Lung (tissue), 12 donors: ENCODE results near the gene HDGF. TPM values are rescaled to one million over a fixed set of nuclear protein-coding genes. Genes with fewer than 3 reads are reported as not detected.

Experiments
- ATAC-seq: fragments of 200-7000 bp; cut with Tn5 transposase; one replicate; pipeline ENCODE4 v1.9.1; 2020; ENCODE audit warnings: moderate number of reproducible peaks; ENCODE audit not compliant: insufficient read depth, low FRiP score
- DNase-seq, 3 donors: peaks; one replicate each; pipeline ENCODE4 v3.0.0-alpha.2; 2013 to 2017
- H3K27ac ChIP-seq, 2 donors: one replicate each; pipeline ENCODE4 v1.5.1; 2013; ENCODE audit warnings: mild to moderate bottlenecking in 2 of 2, moderate library complexity in 2 of 2, control low read depth in 1 of 2, inconsistent platforms in 1 of 2, low read depth in 1 of 2, low read length in 1 of 2
- H3K27me3 ChIP-seq, 3 donors: one replicate each; pipeline ENCODE4 v1.5.1; 2013; ENCODE audit warnings: low read length in 2 of 3; ENCODE audit not compliant: control insufficient read depth in 3 of 3, insufficient read depth in 3 of 3
- H3K36me3 ChIP-seq, 4 donors: one replicate each; pipeline ENCODE4 v1.5.1; 2013; ENCODE audit warnings: low read length in 4 of 4, mild to moderate bottlenecking in 1 of 4, moderate library complexity in 1 of 4; ENCODE audit not compliant: control insufficient read depth in 4 of 4, insufficient read depth in 4 of 4
- H3K4me1 ChIP-seq, 5 donors: one replicate each; pipeline ENCODE4 v1.5.1; 2013; ENCODE audit warnings: low read length in 5 of 5, mild to moderate bottlenecking in 2 of 5, moderate library complexity in 1 of 5; ENCODE audit not compliant: control insufficient read depth in 5 of 5, insufficient read depth in 5 of 5
- H3K4me3 ChIP-seq: one replicate; pipeline ENCODE4 v1.5.1; 2013; ENCODE audit warnings: mild to moderate bottlenecking, control low read depth, moderate library complexity
- H3K9ac ChIP-seq, 2 donors: one replicate each; pipeline ENCODE4 v1.5.1; 2013; ENCODE audit warnings: low read length in 2 of 2, control low read depth in 1 of 2; ENCODE audit not compliant: insufficient read depth in 1 of 2
- H3K9me3 ChIP-seq, 4 donors: one replicate each; pipeline ENCODE4 v1.5.1; 2013; ENCODE audit warnings: low read length in 3 of 4, mild to moderate bottlenecking in 1 of 4, moderate library complexity in 1 of 4; ENCODE audit not compliant: control insufficient read depth in 4 of 4, insufficient read depth in 3 of 4
- WGBS, 2 donors: extraction: QIAGEN DNeasy Blood & Tissue Kit; methylation state at CpG; one replicate each; pipeline ENCODE4 v1.1.7; 2013; 5-methylcytosine and 5-hydroxymethylcytosine counted together
- polyA plus RNA-seq, 2 donors: library from polyadenylated mRNA; stranded (reverse); fragments of 200-250 nt; gene quantifications; one replicate each; pipeline ENCODE4 v1.2.1, GENCODE V29; 2013
- total RNA-seq, 2 donors: library from RNA; depleted of rRNA in 1 of 2; stranded (reverse); fragments of >200 nt in 1 of 2; gene quantifications; one replicate each; pipeline ENCODE4 v1.2.1, GENCODE V29; 2014 to 2021
- TF ChIP-seq, protein P1 (sequence below): IDR thresholded peaks from 2 replicates; pipeline ENCODE4 v1.5.1; 2012; ENCODE audit warnings: mild to moderate bottlenecking; ENCODE audit errors: control extremely low read depth, extremely low read depth
- donor health status: control.
- donor health status: control.
- donor health status: Bipolar disorder and iron deficiency.
- donor health status: healthy.
- donor health status: DM: yes; HTN: yes; CAD: no.

HDGF gene
- total and polyA plus RNA-seq, 4 donors = 104 to 226 (median 185) TPM

DNA sequence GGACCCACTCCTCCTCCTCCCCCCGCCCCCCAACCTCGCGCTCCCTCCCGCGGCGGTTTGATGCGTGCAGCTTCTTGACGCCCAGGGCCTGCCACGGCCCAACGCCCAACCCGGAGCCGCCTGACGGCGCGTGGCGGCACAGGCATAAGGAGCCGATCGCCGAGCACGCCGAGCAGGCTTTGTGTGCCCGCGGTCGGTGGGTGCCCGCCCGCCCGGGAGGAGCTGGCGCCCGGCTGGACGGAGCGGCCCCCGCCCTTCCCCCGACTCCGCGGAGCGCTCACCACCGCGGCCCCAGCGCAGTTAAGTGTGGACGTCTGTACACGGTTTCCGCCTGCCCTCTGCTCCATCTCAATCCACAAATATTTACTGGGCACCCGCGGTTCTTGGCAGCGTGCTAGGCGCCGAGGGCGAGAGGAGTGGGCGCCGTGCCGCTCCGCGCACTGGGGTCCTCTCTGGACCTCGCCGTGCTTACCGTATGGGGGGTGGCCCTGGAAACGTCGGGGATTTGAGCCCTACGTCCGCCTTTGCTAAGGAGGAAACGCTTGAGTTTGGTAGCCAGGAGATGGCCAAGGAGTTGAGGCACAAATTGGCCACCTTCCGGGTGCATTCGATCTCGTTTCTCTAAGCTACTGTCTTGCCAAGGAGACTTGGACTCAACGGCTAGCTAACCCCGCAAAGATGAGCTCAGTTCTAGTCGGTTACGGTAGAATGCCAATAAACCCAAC, 444 bp upstream of the HDGF start:
- 0% methylated on average over 53 to 68 of the region's 68 CpGs for WGBS, 2 donors
- peak overlapping the region; percentile 88 for H3K4me3 ChIP-seq

DNA sequence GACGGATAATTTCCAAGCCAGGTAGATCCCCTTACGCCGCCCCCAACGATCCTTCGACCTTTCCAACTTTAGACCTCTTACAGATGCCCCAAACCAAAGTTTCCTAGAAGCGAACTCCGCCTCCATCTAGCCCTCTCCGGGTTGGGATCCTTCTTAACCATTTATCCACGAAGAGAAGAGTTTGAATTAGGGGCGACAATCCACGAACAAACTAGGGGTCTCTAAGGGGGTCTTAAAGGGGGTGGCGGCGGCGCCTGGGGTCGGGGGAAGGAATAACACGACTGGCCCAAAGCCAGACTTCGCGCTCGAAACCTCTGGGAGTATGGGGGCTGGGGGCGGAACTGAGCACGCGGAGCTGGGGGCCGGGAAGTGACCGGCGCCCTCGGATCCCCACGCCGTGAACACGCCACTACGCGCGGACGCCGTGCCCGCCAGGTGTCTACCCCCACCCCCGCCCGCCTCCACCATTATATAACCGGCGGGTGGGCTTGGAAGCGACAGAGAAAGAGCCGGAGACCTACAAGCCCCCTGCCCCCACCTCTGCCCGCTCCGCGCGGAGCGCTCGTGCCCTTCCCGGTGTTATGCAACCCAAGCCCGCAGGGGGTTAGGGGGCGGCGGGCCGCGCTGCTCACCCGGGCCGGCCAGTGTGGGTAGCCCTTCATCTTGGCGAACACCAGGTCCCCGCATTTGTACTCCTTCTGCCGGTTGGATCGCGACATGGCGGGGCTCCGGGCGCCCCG, 594 bp downstream of the HDGF start:
- Histone ChIP-seq H3K9ac (peak overlapping the region; percentile 65 to 80), H3K4me1 (peaks cover 9 to 52% (median 22%) of the 10 kb centered on the region in 5 donors), H3K27me3 (no peaks in the 10 kb centered on the region), H3K4me3 (peak overlapping the region; percentile 83), H3K9me3 (no peaks in the 10 kb centered on the region), H3K36me3 (peaks cover 0 to under 1% (median 0%) of the 10 kb centered on the region in 4 donors), H3K27ac (peak overlapping the region; percentile 92 to 93)
- peak; percentile 59 to 63 (median 60) for DNase-seq
- WGBS, 2 donors = 0% methylated on average over 49 to 64 of the region's 64 CpGs
- TF ChIP-seq, protein P1, sequence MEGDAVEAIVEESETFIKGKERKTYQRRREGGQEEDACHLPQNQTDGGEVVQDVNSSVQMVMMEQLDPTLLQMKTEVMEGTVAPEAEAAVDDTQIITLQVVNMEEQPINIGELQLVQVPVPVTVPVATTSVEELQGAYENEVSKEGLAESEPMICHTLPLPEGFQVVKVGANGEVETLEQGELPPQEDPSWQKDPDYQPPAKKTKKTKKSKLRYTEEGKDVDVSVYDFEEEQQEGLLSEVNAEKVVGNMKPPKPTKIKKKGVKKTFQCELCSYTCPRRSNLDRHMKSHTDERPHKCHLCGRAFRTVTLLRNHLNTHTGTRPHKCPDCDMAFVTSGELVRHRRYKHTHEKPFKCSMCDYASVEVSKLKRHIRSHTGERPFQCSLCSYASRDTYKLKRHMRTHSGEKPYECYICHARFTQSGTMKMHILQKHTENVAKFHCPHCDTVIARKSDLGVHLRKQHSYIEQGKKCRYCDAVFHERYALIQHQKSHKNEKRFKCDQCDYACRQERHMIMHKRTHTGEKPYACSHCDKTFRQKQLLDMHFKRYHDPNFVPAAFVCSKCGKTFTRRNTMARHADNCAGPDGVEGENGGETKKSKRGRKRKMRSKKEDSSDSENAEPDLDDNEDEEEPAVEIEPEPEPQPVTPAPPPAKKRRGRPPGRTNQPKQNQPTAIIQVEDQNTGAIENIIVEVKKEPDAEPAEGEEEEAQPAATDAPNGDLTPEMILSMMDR = no peak
- ATAC-seq = no peak

More for the DNA sequence above, 444 bp upstream of the HDGF start:
- TF ChIP-seq, protein P1 = peak; percentile 42
- Histone ChIP-seq H3K9me3 (no peaks in the 10 kb centered on the region), H3K4me1 (peaks cover 9 to 44% (median 21%) of the 10 kb centered on the region in 5 donors), H3K27me3 (no peaks in the 10 kb centered on the region), H3K36me3 (no peaks in the 10 kb centered on the region), H3K27ac (peak overlapping the region; percentile 92 to 93), H3K9ac (peak overlapping the region; percentile 89 to 97)
- ATAC-seq (peak; percentile 80), DNase-seq (peak; percentile 98 to 99 (median 99))

DNA sequence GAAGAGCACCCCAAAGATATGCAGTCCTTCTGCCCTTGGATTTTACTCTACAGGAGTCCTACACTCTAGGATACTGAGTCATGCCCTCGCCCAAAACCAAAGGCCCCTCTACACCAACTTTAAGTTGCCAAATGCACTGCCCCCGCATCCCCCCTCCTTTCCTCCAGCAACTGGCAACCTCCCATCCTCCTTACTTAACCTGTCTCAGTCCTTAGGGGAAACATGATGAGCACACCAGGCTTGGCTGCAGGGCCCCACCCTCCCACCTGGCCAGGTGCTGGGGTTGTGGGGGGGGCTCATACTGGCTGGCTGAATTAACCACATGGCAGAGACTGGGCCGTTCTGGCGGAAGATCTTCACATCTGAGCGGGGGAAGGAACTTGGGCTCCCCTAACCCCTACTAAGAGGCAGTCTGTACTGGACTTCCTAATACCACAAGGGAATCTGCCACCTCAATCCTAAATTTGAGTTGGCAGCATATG, 1.2 kb downstream of the HDGF start:
- no peaks in the 10 kb centered on the region for H3K9me3 ChIP-seq
- no peaks in the 10 kb centered on the region for H3K27me3 ChIP-seq
- WGBS, 2 donors = 1 to 2% methylated on average over 5 of the region's 5 CpGs
- no peak for ATAC-seq
- H3K27ac ChIP-seq = peak overlapping the region; percentile 92 to 93
- peak overlapping the region; percentile 65 to 80 for H3K9ac ChIP-seq
- peak overlapping the region; percentile 83 for H3K4me3 ChIP-seq
- TF ChIP-seq, protein P1 = no peak
- H3K36me3 ChIP-seq = peaks cover 0 to 7% (median 0%) of the 10 kb centered on the region in 4 donors
- peaks cover 9 to 52% (median 22%) of the 10 kb centered on the region in 5 donors for H3K4me1 ChIP-seq
- no peak for DNase-seq
